Measurements from ENCODE around the gene RBM20. TPM values are rescaled to one million over a fixed set of nuclear protein-coding genes. Genes with fewer than 3 reads are reported as not detected.

RBM20 gene
- total and polyA plus RNA-seq, 12 donors: 0.07 to 2.3 (median 0.28) TPM; not detected in 2

GRCh38 chr10:110779489-110779888, 135.4 kb downstream of the RBM20 start:
- Histone ChIP-seq H3K4me3 (no peak overlapping the region), H3K36me3 (replicated peaks in 1 of 2) (no peaks in the 10 kb centered on the region), H3K4me1 (replicated peaks in 1 of 2) (no peaks in the 10 kb centered on the region), H3K9me3 (replicated peaks in 1 of 3) (no peaks in the 10 kb centered on the region), H3K27me3 (no peaks in the 10 kb centered on the region), H3K27ac (no peak overlapping the region)
- 66 to 84% (median 73%) methylated on average over 3 of the region's 3 CpGs for WGBS, 4 donors
- DNase-seq: no peak
- intact Hi-C loops (cut with DNase I): no loop called here
- TF ChIP-seq CTCF (IDR thresholded peaks at IDR 0.05) (no peak), POLR2A (IDR thresholded peaks at IDR 0.05) (no peak)

DNA sequence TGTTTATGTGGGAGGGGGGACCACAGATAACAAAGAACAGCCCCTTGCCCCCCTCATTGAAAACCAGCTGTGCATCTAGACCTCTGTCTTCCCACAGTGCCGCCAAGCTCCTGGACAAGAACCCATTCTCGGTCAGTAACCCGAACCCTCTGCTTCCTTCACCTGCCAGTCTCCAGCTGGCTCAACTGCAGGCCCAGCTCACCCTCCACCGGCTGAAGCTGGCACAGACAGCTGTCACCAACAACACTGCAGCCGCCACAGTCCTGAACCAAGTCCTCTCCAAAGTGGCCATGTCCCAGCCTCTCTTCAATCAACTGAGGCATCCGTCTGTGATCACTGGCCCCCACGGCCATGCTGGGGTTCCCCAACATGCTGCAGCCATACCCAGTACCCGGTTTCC, 136.6 kb downstream of the RBM20 start:
- Histone ChIP-seq H3K36me3 (replicated peaks in 1 of 2) (no peaks in the 10 kb centered on the region), H3K9me3 (replicated peaks in 1 of 3) (no peaks in the 10 kb centered on the region), H3K4me3 (no peak overlapping the region), H3K4me1 (replicated peaks in 1 of 2) (no peaks in the 10 kb centered on the region), H3K27ac (no peak overlapping the region), H3K27me3 (no peaks in the 10 kb centered on the region)
- TF ChIP-seq CTCF (IDR thresholded peaks at IDR 0.05) (no peak), POLR2A (IDR thresholded peaks at IDR 0.05) (no peak)
- 89 to 97% (median 95%) methylated on average over 8 of the region's 8 CpGs for WGBS, 4 donors
- DNase-seq: no peak
- intact Hi-C loops (cut with DNase I): no loop called here

DNA sequence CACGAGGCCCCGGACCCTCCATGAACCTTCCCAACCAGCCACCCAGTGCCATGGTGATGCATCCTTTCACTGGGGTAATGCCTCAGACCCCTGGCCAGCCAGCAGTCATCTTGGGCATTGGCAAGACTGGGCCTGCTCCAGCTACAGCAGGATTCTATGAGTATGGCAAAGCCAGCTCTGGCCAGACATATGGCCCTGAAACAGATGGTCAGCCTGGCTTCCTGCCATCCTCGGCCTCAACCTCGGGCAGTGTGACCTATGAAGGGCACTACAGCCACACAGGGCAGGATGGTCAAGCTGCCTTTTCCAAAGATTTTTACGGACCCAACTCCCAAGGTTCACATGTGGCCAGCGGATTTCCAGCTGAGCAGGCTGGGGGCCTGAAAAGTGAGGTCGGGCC, 137.0 kb downstream of the RBM20 start:
- intact Hi-C loops (cut with DNase I): no loop called here

GRCh38 chr10:110782616-110783015, 138.5 kb downstream of the RBM20 start:
- no peak for TF ChIP-seq CTCF (IDR thresholded peaks at IDR 0.05)
- TF ChIP-seq POLR2A (IDR thresholded peaks at IDR 0.05): no peak
- Histone ChIP-seq H3K27me3 (no peaks in the 10 kb centered on the region), H3K9me3 (replicated peaks in 1 of 3) (no peaks in the 10 kb centered on the region), H3K4me1 (replicated peaks in 1 of 2) (peaks cover 0 to 6% of the 10 kb centered on the region in 2 donors), H3K27ac (no peak overlapping the region), H3K4me3 (no peak overlapping the region), H3K36me3 (replicated peaks in 1 of 2) (no peaks in the 10 kb centered on the region)
- 40 to 55% (median 46%) methylated on average over 2 of the region's 2 CpGs for WGBS, 4 donors
- intact Hi-C loops (cut with DNase I): no loop called here
- DNase-seq: peak in 4 of 7 donors; percentile 26 to 55 (median 40)

More for the DNA sequence above, 137.0 kb downstream of the RBM20 start:
- WGBS, 4 donors: 77 to 95% (median 83%) methylated on average over 2 to 7 of the region's 7 CpGs
- TF ChIP-seq CTCF (IDR thresholded peaks at IDR 0.05): no peak
- TF ChIP-seq POLR2A (IDR thresholded peaks at IDR 0.05): no peak
- Histone ChIP-seq H3K4me1 (replicated peaks in 1 of 2) (no peaks in the 10 kb centered on the region), H3K9me3 (replicated peaks in 1 of 3) (no peaks in the 10 kb centered on the region), H3K4me3 (no peak overlapping the region), H3K27me3 (no peaks in the 10 kb centered on the region), H3K27ac (no peak overlapping the region), H3K36me3 (replicated peaks in 1 of 2) (no peaks in the 10 kb centered on the region)
- peak in 2 of 7 donors; percentile 25 to 49 for DNase-seq

Measured in adrenal gland (tissue), 12 donors.